ENCODE results near the gene MOGAT3. TPM values are rescaled to one million over a fixed set of nuclear protein-coding genes. Genes with fewer than 3 reads are reported as not detected.
"Not testable (repeated sequence)": the region's sequence is repeated elsewhere in the genome, so short reads cannot be mapped to it uniquely, and the experiment has no call there.

Gene MOGAT3
- total and polyA plus RNA-seq, 7 experiments from 2014 or later, result not detected

DNA sequence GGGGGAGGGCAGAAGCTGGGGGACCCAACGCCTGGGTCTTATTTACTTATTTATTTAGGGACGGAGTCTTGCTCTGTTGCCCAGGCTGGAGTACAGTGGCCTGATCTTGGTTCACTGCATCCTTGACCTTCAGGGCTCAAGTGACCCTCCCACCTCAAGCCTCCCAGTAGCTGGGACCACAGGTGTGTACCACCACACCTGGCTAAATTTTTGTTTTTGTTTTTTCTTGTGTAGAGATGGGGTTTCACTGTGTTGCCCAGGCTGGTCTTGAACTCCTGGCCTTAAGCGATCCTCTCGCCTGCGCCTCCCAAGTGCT lies 1.7 kb upstream of the MOGAT3 start:
- Histone ChIP-seq H3K4me3 (ENCODE audit: low read length) (no peak overlapping the region), H3K4me1 (ENCODE audit: control insufficient read depth in 2 of 2, insufficient read depth in 2 of 2, low read length in 2 of 2) (peaks cover 0 to 2% of the 10 kb centered on the region in 2 donors), H3K27ac (ENCODE audit: low read depth, low read length) (no peak overlapping the region), H3K9me3 (ENCODE audit: control insufficient read depth in 2 of 3, low read length in 3 of 3) (no peaks in the 10 kb centered on the region), H3K36me3 (ENCODE audit: control insufficient read depth in 2 of 3, insufficient read depth in 3 of 3, low read length in 3 of 3) (no peaks in the 10 kb centered on the region), H3K27me3 (ENCODE audit: control insufficient read depth in 2 of 2, insufficient read depth in 2 of 2, low read length in 2 of 2) (peaks cover 0 to 7% of the 10 kb centered on the region in 2 donors)
- Mint-ChIP-seq H3K4me1 (peaks cover 0 to 22% (median 16%) of the 10 kb centered on the region in 7 donors), H3K27ac (no peak overlapping the region), H3K36me3 (peaks cover 0 to 12% (median 1%) of the 10 kb centered on the region in 5 donors), H3K4me3 (peak overlapping the region in 2 of 10 donors; percentile 65 to 79), H3K9me3 (no peaks in the 10 kb centered on the region), H3K27me3 (peaks cover 19 to 41% (median 28%) of the 10 kb centered on the region in 5 donors)
- no peak for ATAC-seq
- ChIA-PET POLR2A (interaction anchor here (2.0 to 3.0 kb wide), 2 partner anchors 14 to 41 kb away, joined by 8 to 16 read pairs; partner anchors contain the start of genes PLOD3 and ZNHIT1), CTCF (interaction anchor here (2.6 kb wide), 1 partner anchor 10 kb away, joined by 9 read pairs; no protein-coding TSS in a partner anchor)
- intact Hi-C loops (cut with micrococcal nuclease), result no loop called here
- DNase-seq, result no peak

- ChIA-PET POLR2A (interaction anchor here (0.8 to 2.0 kb wide), 2 partner anchors 16 to 42 kb away, joined by 5 to 8 read pairs; partner anchors contain the start of genes PLOD3 and ZNHIT1), CTCF (interaction anchor here (1.1 to 2.6 kb wide), 2 partner anchors 9 to 58 kb away, joined by 5 to 9 read pairs; no protein-coding TSS in a partner anchor)
- H3K4me1 Mint-ChIP-seq, result peaks cover 0 to 22% (median 16%) of the 10 kb centered on the region in 7 donors
- Histone ChIP-seq H3K4me1 (ENCODE audit: control insufficient read depth in 2 of 2, insufficient read depth in 2 of 2, low read length in 2 of 2) (peaks cover 0 to 2% of the 10 kb centered on the region in 2 donors), H3K36me3 (ENCODE audit: control insufficient read depth in 2 of 3, insufficient read depth in 3 of 3, low read length in 3 of 3) (no peaks in the 10 kb centered on the region), H3K27ac (ENCODE audit: low read depth, low read length) (no peak overlapping the region), H3K9me3 (ENCODE audit: control insufficient read depth in 2 of 3, low read length in 3 of 3) (no peaks in the 10 kb centered on the region), H3K27me3 (ENCODE audit: control insufficient read depth in 2 of 2, insufficient read depth in 2 of 2, low read length in 2 of 2) (peaks cover 0 to 7% of the 10 kb centered on the region in 2 donors), H3K4me3 (ENCODE audit: low read length) (no peak overlapping the region)
- no peaks in the 10 kb centered on the region for H3K9me3 Mint-ChIP-seq
- H3K4me3 Mint-ChIP-seq, result peak overlapping the region in 6 of 10 donors; percentile 23 to 65 (median 42)
- no peak overlapping the region for H3K27ac Mint-ChIP-seq
- intact Hi-C loops (cut with micrococcal nuclease), result no loop called here
- ATAC-seq (no peak), DNase-seq (no peak)
- H3K36me3 Mint-ChIP-seq, result peaks cover 0 to 12% (median 1%) of the 10 kb centered on the region in 5 donors
- peaks cover 19 to 43% (median 29%) of the 10 kb centered on the region in 5 donors for H3K27me3 Mint-ChIP-seq
Measured at GRCh38 chr7:101201695-101202602, 1.1 kb upstream of the MOGAT3 start.

- no peaks in the 10 kb centered on the region for H3K36me3 ChIP-seq (ENCODE audit: control insufficient read depth in 2 of 3, insufficient read depth in 3 of 3, low read length in 3 of 3)
- H3K27ac ChIP-seq (ENCODE audit: low read depth, low read length), result no peak overlapping the region
- DNase-seq (no peak), ATAC-seq (no peak)
- H3K27me3 ChIP-seq (ENCODE audit: control insufficient read depth in 2 of 2, insufficient read depth in 2 of 2, low read length in 2 of 2), result peaks cover 0 to 7% of the 10 kb centered on the region in 2 donors
- H3K9me3 Mint-ChIP-seq, result no peaks in the 10 kb centered on the region
- H3K27me3 Mint-ChIP-seq, result peaks cover 19 to 43% (median 29%) of the 10 kb centered on the region in 5 donors
- ChIA-PET CTCF (interaction anchor here (0.9 kb wide), 1 partner anchor 8 kb away, joined by 3 read pairs; no protein-coding TSS in a partner anchor), POLR2A (interaction anchor here (0.6 to 1.0 kb wide), 3 partner anchors 22 to 53 kb away, joined by 3 to 4 read pairs (median 3); no protein-coding TSS in a partner anchor)
- intact Hi-C loops (cut with micrococcal nuclease), result no loop called here
- peaks cover 0 to 4% (median 0%) of the 10 kb centered on the region in 5 donors for H3K36me3 Mint-ChIP-seq
- peaks cover 0 to 2% of the 10 kb centered on the region in 2 donors for H3K4me1 ChIP-seq (ENCODE audit: control insufficient read depth in 2 of 2, insufficient read depth in 2 of 2, low read length in 2 of 2)
- no peak overlapping the region for H3K27ac Mint-ChIP-seq
- no peak overlapping the region for H3K4me3 Mint-ChIP-seq
- H3K4me3 ChIP-seq (ENCODE audit: low read length), result no peak overlapping the region
- no peaks in the 10 kb centered on the region for H3K9me3 ChIP-seq (ENCODE audit: control insufficient read depth in 2 of 3, low read length in 3 of 3)
- peaks cover 0 to 22% (median 16%) of the 10 kb centered on the region in 7 donors for H3K4me1 Mint-ChIP-seq
Measured at GRCh38 chr7:101200504-101200861, 353 bp downstream of the MOGAT3 start.

GRCh38 chr7:101199522-101199921 lies 1.3 kb downstream of the MOGAT3 start:
- H3K36me3 Mint-ChIP-seq; H3K4me3 Mint-ChIP-seq; H3K27ac ChIP-seq (ENCODE audit: low read depth, low read length); H3K4me1 ChIP-seq (ENCODE audit: control insufficient read depth in 2 of 2, insufficient read depth in 2 of 2, low read length in 2 of 2); H3K27ac Mint-ChIP-seq; H3K9me3 Mint-ChIP-seq; intact Hi-C loops (cut with micrococcal nuclease); DNase-seq; H3K9me3 ChIP-seq (ENCODE audit: control insufficient read depth in 2 of 3, low read length in 3 of 3); H3K36me3 ChIP-seq (ENCODE audit: control insufficient read depth in 2 of 3, insufficient read depth in 3 of 3, low read length in 3 of 3); H3K4me3 ChIP-seq (ENCODE audit: low read length); H3K27me3 ChIP-seq (ENCODE audit: control insufficient read depth in 2 of 2, insufficient read depth in 2 of 2, low read length in 2 of 2); ATAC-seq: not testable (repeated sequence)
- H3K4me1 Mint-ChIP-seq, result peaks cover 0 to 22% (median 16%) of the 10 kb centered on the region in 7 donors
- H3K27me3 Mint-ChIP-seq, result peaks cover 19 to 43% (median 33%) of the 10 kb centered on the region in 5 donors
- POLR2A ChIA-PET, result interaction anchor here (0.8 kb wide), 1 partner anchor 45 kb away, joined by 4 read pairs; no protein-coding TSS in a partner anchor
- CTCF ChIA-PET, result interaction anchor here (0.7 kb wide), 1 partner anchor 11 kb away, joined by 3 read pairs; no protein-coding TSS in a partner anchor

- Mint-ChIP-seq H3K27me3 (peaks cover 19 to 39% (median 25%) of the 10 kb centered on the region in 5 donors), H3K4me3 (no peak overlapping the region), H3K27ac (no peak overlapping the region), H3K9me3 (no peaks in the 10 kb centered on the region), H3K36me3 (peaks cover 0 to 1% (median 0%) of the 10 kb centered on the region in 5 donors), H3K4me1 (peaks cover 0 to 13% (median 7%) of the 10 kb centered on the region in 7 donors)
- Histone ChIP-seq H3K27me3 (ENCODE audit: control insufficient read depth in 2 of 2, insufficient read depth in 2 of 2, low read length in 2 of 2) (peaks cover 0 to 7% of the 10 kb centered on the region in 2 donors), H3K27ac (ENCODE audit: low read depth, low read length) (no peak overlapping the region), H3K4me3 (ENCODE audit: low read length) (no peak overlapping the region), H3K36me3 (ENCODE audit: control insufficient read depth in 2 of 3, insufficient read depth in 3 of 3, low read length in 3 of 3) (no peaks in the 10 kb centered on the region), H3K4me1 (ENCODE audit: control insufficient read depth in 2 of 2, insufficient read depth in 2 of 2, low read length in 2 of 2) (peaks cover 0 to under 1% of the 10 kb centered on the region in 2 donors), H3K9me3 (ENCODE audit: control insufficient read depth in 2 of 3, low read length in 3 of 3) (no peaks in the 10 kb centered on the region)
- intact Hi-C loops (cut with micrococcal nuclease), result no loop called here
- ChIA-PET POLR2A (no interaction called here), CTCF (no interaction called here)
- ATAC-seq, result no peak
- DNase-seq, result no peak
Measured at GRCh38 chr7:101198476-101198875, 2.4 kb downstream of the MOGAT3 start.

GRCh38 chr7:101197991-101198390 lies 2.8 kb downstream of the MOGAT3 start:
- H3K4me3 ChIP-seq (ENCODE audit: low read length), result no peak overlapping the region
- no peaks in the 10 kb centered on the region for H3K9me3 ChIP-seq (ENCODE audit: control insufficient read depth in 2 of 3, low read length in 3 of 3)
- no peaks in the 10 kb centered on the region for H3K4me1 ChIP-seq (ENCODE audit: control insufficient read depth in 2 of 2, insufficient read depth in 2 of 2, low read length in 2 of 2)
- Mint-ChIP-seq H3K36me3 (peaks cover 0 to 1% (median 0%) of the 10 kb centered on the region in 5 donors), H3K27me3 (peaks cover 18 to 38% (median 23%) of the 10 kb centered on the region in 5 donors), H3K4me3 (no peak overlapping the region), H3K27ac (no peak overlapping the region), H3K9me3 (no peaks in the 10 kb centered on the region), H3K4me1 (peaks cover 0 to 13% (median 7%) of the 10 kb centered on the region in 7 donors)
- CTCF ChIA-PET, result no interaction called here
- ATAC-seq (no peak), DNase-seq (no peak)
- H3K27ac ChIP-seq (ENCODE audit: low read depth, low read length), result no peak overlapping the region
- H3K27me3 ChIP-seq (ENCODE audit: control insufficient read depth in 2 of 2, insufficient read depth in 2 of 2, low read length in 2 of 2), result peaks cover 0 to 7% of the 10 kb centered on the region in 2 donors
- POLR2A ChIA-PET, result no interaction called here
- no peaks in the 10 kb centered on the region for H3K36me3 ChIP-seq (ENCODE audit: control insufficient read depth in 2 of 3, insufficient read depth in 3 of 3, low read length in 3 of 3)
- intact Hi-C loops (cut with micrococcal nuclease), result no loop called here

Data from naive thymus-derived CD4-positive, alpha-beta T cell (primary cell).